Measurements from ENCODE around the gene CDK10. TPM values are rescaled to one million over a fixed set of nuclear protein-coding genes. Genes with fewer than 3 reads are reported as not detected.
A peak's percentile ranks its signal among the peaks of the same experiment; 100 is the strongest.

The CDK10 gene
- total and polyA plus RNA-seq, 9 of the 15 experiments (the other 6 are each of a cell fraction or from before 2014, with no cell fraction given) = 2.0 to 85.1 (median 40.1) TPM

DNA sequence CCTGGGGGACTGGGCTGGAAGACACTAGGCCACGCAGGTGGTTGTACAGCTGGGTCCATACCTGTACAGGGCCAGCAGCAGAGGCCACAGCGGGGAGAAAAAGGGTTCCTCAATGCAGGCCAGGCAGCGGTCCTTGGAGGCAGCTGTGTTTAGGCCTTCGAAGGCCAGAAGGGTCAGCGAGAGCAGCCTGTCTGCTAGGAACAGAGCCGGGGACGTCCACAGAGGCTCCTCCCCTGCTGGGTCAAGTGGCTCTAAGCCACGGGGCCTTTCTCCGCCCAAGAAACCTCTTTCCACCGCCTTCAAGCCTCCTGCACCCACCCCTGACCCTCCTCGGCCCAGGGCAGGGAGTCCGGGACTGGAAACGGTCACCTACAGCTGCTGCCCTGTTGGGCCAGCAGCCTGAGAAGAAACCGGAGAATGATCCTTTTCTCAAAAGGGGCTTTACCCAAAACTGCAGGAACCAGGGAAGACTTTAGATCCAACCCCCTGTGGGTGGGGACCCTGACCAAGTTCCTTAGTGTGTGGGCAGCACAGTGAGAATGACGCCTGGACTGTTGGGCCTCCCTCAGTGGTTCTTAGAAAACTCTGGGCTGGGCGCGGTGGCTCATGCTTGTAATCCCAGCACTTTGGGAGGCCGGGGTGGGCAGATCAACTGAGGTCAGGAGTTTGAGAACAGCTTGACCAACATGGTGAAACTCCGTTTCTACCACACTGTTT, 23.4 kb downstream of the CDK10 start:
- DNase-seq (ENCODE audit: extremely low read depth in 1 of 4, low spot score in 3 of 4) (peak in 2 of 4 experiments; percentile 45 to 65), ATAC-seq (peak; percentile 7), FAIRE-seq (peak; percentile 85)
- peaks cover 19% of the 10 kb centered on the region for H3K36me3 ChIP-seq (ENCODE audit: control insufficient read depth, insufficient read depth, low read length)
- H3K27ac ChIP-seq (ENCODE audit: extremely low read depth, low read depth, low read length) = peak overlapping the region; percentile 51; the same call in 2 of the 3 replicates
- H3K27me3 ChIP-seq (ENCODE audit: control insufficient read depth in 2 of 2, insufficient read depth in 2 of 2, low read length in 2 of 2) = no peaks in the 10 kb centered on the region
- peaks cover 18 to 80% of the 10 kb centered on the region in 2 experiments; a peak in 4 of 5 replicates for H3K4me1 ChIP-seq (replicated peaks in 1 of 2; ENCODE audit: control insufficient read depth in 2 of 2, insufficient read depth in 2 of 2, low read length in 2 of 2)
- peak overlapping the region; percentile 69 for H2AFZ ChIP-seq (ENCODE audit: low read depth, low read length)
- no TSS peak for BruUV-seq (replicated peaks)
- WGBS (ENCODE audit: insufficient coverage, low coverage, missing lambda C conversion rate) = 42% methylated on average over 16 of the region's 19 CpGs
- H3K9me3 ChIP-seq (replicated peaks; ENCODE audit: control insufficient read depth, insufficient read depth, low read depth, low read length) = 0 out of 2 replicates have a peak, but pooled peaks cover 2% of the 10 kb centered on the region
- CTCF ChIA-PET (ENCODE audit: low intra/inter-chr PET ratio) = no interaction called here
- peak overlapping the region; percentile 31 to 88 for H3K9ac ChIP-seq (ENCODE audit: insufficient read depth in 1 of 2, low read depth in 2 of 2, low read length in 2 of 2)
- no peaks in the 10 kb centered on the region for H3K9me1 ChIP-seq (ENCODE audit: control insufficient read depth, insufficient read depth, low read length)
- in situ Hi-C loops (cut with MboI) (no loop called here), intact Hi-C loops (cut with micrococcal nuclease) (loop anchor here (5.0 kb wide), 1 partner anchor 42 kb away; no protein-coding TSS in a partner anchor)
- peak overlapping the region; percentile 22 for H3K4me2 ChIP-seq (ENCODE audit: insufficient read depth, low read length)
- POLR2A ChIA-PET = interaction anchor here (0.5 to 4.5 kb wide), 4 partner anchors 8 to 25 kb away, joined by 3 to 45 read pairs (median 8); partner anchors contain the start of gene VPS9D1
- H3K79me2 ChIP-seq (ENCODE audit: control insufficient read depth, insufficient read depth, low read length) = peaks cover 29% of the 10 kb centered on the region
- H4K20me1 ChIP-seq (replicated peaks; ENCODE audit: control insufficient read depth, insufficient read depth, low read length) = no peaks in the 10 kb centered on the region
- H3K4me3 ChIP-seq = no peak overlapping the region
- TF ChIP-seq ZNF165 (CRISPR knock-in tag; IDR thresholded peaks at IDR 0.05; ENCODE audit: borderline replicate concordance) = no peak
- TF ChIP-seq ZKSCAN8 (CRISPR knock-in tag; IDR thresholded peaks at IDR 0.05) = no peak
- no peak for TF ChIP-seq GTF2F1 (IDR thresholded peaks at IDR 0.05; ENCODE audit: low read depth, low read length)
- peak; percentile 78 for TF ChIP-seq ZNF766 (CRISPR knock-in tag; conservative IDR thresholded peaks at IDR 0.05)
- no peak for TF ChIP-seq ARID2 (IDR thresholded peaks at IDR 0.05)
- TF ChIP-seq, protein P1, sequence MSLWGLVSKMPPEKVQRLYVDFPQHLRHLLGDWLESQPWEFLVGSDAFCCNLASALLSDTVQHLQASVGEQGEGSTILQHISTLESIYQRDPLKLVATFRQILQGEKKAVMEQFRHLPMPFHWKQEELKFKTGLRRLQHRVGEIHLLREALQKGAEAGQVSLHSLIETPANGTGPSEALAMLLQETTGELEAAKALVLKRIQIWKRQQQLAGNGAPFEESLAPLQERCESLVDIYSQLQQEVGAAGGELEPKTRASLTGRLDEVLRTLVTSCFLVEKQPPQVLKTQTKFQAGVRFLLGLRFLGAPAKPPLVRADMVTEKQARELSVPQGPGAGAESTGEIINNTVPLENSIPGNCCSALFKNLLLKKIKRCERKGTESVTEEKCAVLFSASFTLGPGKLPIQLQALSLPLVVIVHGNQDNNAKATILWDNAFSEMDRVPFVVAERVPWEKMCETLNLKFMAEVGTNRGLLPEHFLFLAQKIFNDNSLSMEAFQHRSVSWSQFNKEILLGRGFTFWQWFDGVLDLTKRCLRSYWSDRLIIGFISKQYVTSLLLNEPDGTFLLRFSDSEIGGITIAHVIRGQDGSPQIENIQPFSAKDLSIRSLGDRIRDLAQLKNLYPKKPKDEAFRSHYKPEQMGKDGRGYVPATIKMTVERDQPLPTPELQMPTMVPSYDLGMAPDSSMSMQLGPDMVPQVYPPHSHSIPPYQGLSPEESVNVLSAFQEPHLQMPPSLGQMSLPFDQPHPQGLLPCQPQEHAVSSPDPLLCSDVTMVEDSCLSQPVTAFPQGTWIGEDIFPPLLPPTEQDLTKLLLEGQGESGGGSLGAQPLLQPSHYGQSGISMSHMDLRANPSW (CRISPR knock-in tag; IDR thresholded peaks at IDR 0.05) = no peak
- TF ChIP-seq KAT2B (IDR thresholded peaks at IDR 0.05; ENCODE audit: low read depth, low read length) = no peak
- TF ChIP-seq ZNF134 (CRISPR knock-in tag; conservative IDR thresholded peaks at IDR 0.05) = no peak
- TF ChIP-seq, protein P2, sequence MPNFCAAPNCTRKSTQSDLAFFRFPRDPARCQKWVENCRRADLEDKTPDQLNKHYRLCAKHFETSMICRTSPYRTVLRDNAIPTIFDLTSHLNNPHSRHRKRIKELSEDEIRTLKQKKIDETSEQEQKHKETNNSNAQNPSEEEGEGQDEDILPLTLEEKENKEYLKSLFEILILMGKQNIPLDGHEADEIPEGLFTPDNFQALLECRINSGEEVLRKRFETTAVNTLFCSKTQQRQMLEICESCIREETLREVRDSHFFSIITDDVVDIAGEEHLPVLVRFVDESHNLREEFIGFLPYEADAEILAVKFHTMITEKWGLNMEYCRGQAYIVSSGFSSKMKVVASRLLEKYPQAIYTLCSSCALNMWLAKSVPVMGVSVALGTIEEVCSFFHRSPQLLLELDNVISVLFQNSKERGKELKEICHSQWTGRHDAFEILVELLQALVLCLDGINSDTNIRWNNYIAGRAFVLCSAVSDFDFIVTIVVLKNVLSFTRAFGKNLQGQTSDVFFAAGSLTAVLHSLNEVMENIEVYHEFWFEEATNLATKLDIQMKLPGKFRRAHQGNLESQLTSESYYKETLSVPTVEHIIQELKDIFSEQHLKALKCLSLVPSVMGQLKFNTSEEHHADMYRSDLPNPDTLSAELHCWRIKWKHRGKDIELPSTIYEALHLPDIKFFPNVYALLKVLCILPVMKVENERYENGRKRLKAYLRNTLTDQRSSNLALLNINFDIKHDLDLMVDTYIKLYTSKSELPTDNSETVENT (CRISPR knock-in tag; IDR thresholded peaks at IDR 0.05) = no peak
- no peak for TF ChIP-seq PHF20 (IDR thresholded peaks at IDR 0.05; ENCODE audit: partially characterized antibody)
- TF ChIP-seq PCBP1 (IDR thresholded peaks at IDR 0.05; ENCODE audit: low read depth, low read length, poor library complexity, severe bottlenecking) = no peak
- no peak for TF ChIP-seq MBD2 (IDR thresholded peaks at IDR 0.05; ENCODE audit: borderline replicate concordance, low read depth)
- TF ChIP-seq MIER1 (IDR thresholded peaks at IDR 0.05; ENCODE audit: low read depth) = no peak
